NCI-H2107 (cell line): Measurements from ENCODE around the gene ITGA3.

ENCODE experiments used
- DNase-seq: peaks from one replicate; lab custom pipeline; 2025; lab: John Stamatoyannopoulos, UW

Gene ITGA3

GRCh38 chr17:50129728-50130558 lies 74.0 kb downstream of the ITGA3 start, which contains the start of gene SAMD14:
TSS of gene SAMD14 (minus strand) at chr17:50130160. CDS start at chr17:50124959, 5,201 bp downstream.
- no peak for DNase-seq

DNA sequence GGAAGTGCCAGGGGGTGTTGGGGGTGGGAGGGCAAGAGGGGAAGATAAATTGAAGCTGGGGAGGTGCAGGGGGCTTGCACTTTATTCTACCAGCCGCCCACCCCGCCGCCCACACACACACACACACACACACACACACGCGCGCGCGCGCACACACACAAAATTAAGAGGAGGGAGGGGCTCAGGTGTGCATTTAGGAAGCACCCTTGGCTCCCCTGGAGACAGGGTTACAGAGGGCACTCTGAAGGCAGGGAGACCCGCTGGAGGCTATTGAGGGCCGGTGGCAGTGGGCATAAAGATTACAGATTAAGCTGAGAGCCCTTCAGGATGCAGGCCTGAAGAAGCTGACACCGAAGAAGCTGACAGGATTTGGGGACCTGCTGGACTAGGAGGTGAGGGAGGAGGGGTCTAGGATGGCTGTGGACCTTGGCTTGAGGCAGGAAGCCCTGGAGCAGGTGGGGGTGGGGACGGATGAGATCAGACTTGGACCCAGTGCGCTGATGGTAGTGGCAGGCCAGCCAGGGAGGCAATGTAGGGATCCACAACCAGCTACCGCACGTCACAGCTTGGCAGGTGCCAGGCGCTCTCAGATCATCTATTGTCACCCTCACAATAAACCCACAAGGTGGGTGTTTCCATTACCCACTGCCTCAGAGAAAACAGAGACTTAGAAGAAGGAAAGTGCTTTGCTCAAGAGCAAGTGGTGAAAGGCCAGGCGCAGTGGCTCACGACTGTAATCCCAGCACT lies 74.8 kb downstream of the ITGA3 start:
- DNase-seq = no peak

GRCh38 chr17:50132104-50132794 lies 76.3 kb downstream of the ITGA3 start:
- DNase-seq = no peak

DNA sequence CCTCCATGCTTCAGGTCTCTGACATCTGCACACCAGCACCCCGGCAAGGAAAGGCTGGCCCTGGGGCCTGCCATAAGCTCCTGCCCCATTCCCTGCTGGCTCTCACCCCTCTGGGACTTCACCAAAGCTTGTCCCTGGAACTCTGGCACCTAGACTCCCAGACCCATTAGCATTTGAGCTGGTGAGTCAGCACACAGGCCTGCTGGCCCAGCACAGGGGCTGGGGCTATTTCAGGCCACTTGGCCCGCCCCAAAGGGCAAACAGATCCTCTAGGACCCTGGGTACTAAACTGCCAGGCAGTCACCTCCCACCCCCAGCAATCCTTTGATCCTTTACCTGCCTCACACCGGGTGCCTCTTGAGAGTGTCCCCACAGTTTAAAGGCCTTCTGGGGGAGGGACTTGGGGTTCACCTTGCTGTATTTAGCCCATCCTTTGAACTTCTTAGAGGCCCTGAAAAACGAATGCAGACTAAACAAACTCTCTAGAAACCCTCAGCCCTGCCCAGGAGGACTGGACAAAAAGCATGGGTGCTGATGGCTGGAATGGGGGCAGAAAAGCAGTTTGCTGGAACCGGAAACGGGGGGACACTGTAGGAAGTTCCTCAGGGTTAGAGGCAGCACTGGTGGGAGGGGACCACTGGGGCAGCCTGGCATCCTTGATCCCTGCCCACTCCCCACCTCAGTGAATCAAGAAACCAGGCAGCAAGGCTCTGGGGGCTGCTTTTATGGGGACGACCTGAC lies 77.3 kb downstream of the ITGA3 start:
- DNase-seq = no peak

- DNase-seq = no peak
Observed at GRCh38 chr17:50133769-50134099, 77.8 kb downstream of the ITGA3 start.

DNA sequence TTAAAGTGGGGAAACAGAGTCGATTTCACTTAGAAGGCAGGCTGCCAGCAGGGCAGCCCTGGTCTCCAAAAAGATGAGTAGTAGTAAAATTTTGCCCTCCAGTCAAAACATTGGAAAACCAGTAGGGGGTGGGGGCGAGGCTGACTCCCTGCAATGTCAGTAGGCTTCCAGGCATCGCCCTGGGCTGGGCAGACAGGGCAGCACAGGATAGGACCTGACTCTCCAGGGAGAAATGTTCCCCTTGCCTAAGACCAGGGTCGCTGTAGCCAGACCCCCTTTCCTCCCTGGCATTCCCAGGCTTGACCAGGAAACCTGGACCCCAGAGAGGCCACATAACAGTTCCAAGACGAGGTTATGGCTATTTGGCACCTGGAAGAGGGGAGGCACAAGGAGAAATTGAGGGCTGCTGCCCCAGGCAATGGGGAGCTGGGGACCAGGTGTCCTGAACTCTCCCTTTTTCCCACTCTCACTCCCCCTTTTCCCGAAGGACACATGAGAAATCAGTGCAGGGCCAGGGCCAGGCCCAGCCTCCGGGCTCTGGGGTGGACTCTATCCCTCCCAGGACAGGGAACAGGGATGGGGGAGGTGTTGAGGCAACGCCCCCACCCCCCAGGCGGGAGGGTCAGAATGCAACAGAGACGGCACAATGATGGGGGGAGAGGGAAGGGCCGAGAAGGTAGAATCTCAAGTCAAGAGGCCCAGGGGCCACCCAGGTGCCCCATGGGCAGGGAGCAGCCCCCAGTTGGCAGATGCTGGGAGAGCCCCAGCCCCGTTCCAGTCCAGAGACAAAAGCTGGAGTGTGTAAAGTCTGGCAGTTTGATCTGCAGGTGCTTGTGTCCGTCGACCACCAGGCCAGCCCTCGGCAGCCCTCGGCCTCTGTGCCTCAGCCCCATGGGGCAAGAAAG lies 78.5 kb downstream of the ITGA3 start:
- DNase-seq = no peak

DNA sequence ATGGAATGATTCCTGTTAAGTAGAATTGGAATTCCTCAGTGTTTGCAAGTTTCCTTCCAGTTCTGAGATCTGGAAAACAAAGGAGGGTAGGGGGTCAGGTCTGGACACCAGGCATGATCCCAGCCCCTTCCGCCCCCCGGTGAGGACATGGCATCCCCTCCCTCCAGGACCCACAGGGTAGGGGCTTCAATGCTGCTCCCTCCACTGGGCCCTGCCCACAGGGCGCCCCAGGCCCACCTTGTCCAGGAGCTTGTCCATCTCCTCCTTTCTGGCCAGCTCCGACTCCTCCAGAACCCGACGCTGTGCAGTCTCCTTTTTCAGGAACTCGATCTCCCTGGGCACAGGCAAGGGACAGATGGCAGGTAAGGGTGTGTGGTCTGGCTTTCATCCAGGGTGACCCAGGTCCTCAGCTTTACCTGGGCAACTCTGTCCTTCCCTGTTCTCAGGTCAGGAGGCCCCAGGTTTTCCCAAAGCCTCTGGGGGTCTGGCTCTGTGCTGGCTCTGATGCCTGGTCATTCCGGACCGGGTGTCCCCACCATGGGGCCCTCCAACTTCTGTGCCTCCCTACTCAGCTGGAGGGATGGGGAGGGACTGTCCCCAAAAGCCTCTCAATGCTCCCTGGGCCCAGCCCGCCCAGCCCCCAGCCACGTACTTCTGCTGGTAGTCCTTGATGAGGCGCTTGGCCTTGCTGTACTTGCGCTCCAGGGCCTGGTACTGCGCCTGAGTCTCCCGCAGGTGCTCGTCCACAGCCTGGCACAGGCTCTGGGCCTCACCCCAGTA lies 79.6 kb downstream of the ITGA3 start:
- DNase-seq = no peak

DNA sequence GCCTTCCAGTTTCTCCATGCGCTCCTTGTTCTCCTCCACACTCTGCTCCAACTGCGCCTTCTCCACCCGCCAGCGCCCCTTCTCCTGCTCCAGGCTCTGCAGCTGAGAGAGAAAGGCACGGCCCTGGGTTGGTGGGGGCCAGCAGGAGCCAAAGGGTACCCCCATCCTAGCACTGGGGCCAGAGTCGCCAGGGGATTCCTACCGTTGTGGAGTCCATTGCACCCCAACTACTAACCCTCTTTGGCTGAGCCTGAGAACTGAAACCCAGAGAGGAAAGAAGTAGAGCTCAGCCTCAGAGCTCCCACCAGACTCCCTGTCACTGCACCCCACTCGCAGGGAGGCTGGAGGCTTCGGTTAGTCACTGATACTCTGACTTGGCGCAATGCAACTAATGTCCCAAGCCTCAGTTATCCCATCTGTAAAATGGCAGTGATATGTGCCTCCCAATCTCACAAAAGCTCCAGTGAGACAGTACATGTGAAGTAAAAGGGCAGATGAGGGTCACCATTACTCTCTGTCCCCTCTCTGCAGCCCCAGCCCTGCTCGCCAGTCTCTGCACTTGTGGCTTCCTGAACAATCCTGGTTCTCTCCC lies 80.3 kb downstream of the ITGA3 start:
- DNase-seq = no peak

GRCh38 chr17:50137042-50137441 lies 81.1 kb downstream of the ITGA3 start:
- DNase-seq = no peak

GRCh38 chr17:50139185-50139783 lies 83.4 kb downstream of the ITGA3 start:
- DNase-seq = no peak
